NCI-H226 (cell line): Measurements from ENCODE around the gene TMEM18.

Experiments
- DNase-seq: peaks from one replicate; pipeline ENCODE4 v3.0.0-alpha.2; 2015

Gene TMEM18

GRCh38 chr2:671787-672605 lies 5.2 kb downstream of the TMEM18 start:
- no peak for DNase-seq

GRCh38 chr2:671072-671471 lies 6.1 kb downstream of the TMEM18 start:
- no peak for DNase-seq

GRCh38 chr2:670637-671036 lies 6.6 kb downstream of the TMEM18 start:
- DNase-seq = no peak

GRCh38 chr2:669323-669722 lies 7.9 kb downstream of the TMEM18 start:
- no peak for DNase-seq

GRCh38 chr2:668000-668398 lies 9.2 kb downstream of the TMEM18 start:
- no peak for DNase-seq

GRCh38 chr2:667332-667999 lies 9.7 kb downstream of the TMEM18 start:
- peak; percentile 54 for DNase-seq

- DNase-seq = no peak
These were observed 10.8 kb downstream of the TMEM18 start for GRCh38 chr2:666441-666840.

GRCh38 chr2:665340-666073 lies 11.7 kb downstream of the TMEM18 start:
- no peak for DNase-seq

GRCh38 chr2:664063-664462 lies 13.1 kb downstream of the TMEM18 start:
- DNase-seq = no peak

GRCh38 chr2:663221-663620 lies 14.0 kb downstream of the TMEM18 start:
- no peak for DNase-seq

GRCh38 chr2:661360-661635 lies 15.9 kb downstream of the TMEM18 start:
- no peak for DNase-seq

- DNase-seq = no peak
These were observed 16.4 kb downstream of the TMEM18 start for GRCh38 chr2:660586-661359.

GRCh38 chr2:660029-660428 lies 17.2 kb downstream of the TMEM18 start:
- DNase-seq = no peak

GRCh38 chr2:658426-658825 lies 18.8 kb downstream of the TMEM18 start:
- DNase-seq = no peak

GRCh38 chr2:657766-658165 lies 19.4 kb downstream of the TMEM18 start:
- DNase-seq = no peak

- DNase-seq = no peak
These were observed 20.5 kb downstream of the TMEM18 start for GRCh38 chr2:656676-657075.

GRCh38 chr2:655626-656025 lies 21.6 kb downstream of the TMEM18 start:
- DNase-seq = no peak

GRCh38 chr2:654896-655295 lies 22.3 kb downstream of the TMEM18 start:
- DNase-seq = no peak

- DNase-seq = no peak
These were observed 23.4 kb downstream of the TMEM18 start for GRCh38 chr2:653645-654425.

GRCh38 chr2:652881-653480 lies 24.2 kb downstream of the TMEM18 start:
- DNase-seq = no peak

GRCh38 chr2:651951-652373 lies 25.2 kb downstream of the TMEM18 start:
- no peak for DNase-seq
